IPS-15b (cell line): ENCODE data around the gene SLC22A14.
"Not testable (repeated sequence)": the region's sequence is repeated elsewhere in the genome, so short reads cannot be mapped to it uniquely, and the experiment has no call there.

ENCODE experiments used
- H3K27me3 ChIP-seq: one replicate; pipeline ENCODE4 v1.6.1; 2013; ENCODE audit warnings: low read length; ENCODE audit not compliant: control insufficient read depth, insufficient read depth
- H3K36me3 ChIP-seq: one replicate; pipeline ENCODE4 v1.6.1; 2013; ENCODE audit warnings: low read length; ENCODE audit not compliant: control insufficient read depth, insufficient read depth
- H3K4me1 ChIP-seq: one replicate; pipeline ENCODE4 v1.6.1; 2013; ENCODE audit warnings: mild to moderate bottlenecking, low read length; ENCODE audit not compliant: control insufficient read depth, insufficient read depth
- H3K4me3 ChIP-seq: one replicate; pipeline ENCODE4 v1.5.1; 2013; ENCODE audit warnings: low read depth, low read length
- H3K9ac ChIP-seq: one replicate; pipeline ENCODE4 v1.6.1; 2013; ENCODE audit warnings: low read depth, mild to moderate bottlenecking, low read length
- H3K9me3 ChIP-seq: one replicate; pipeline ENCODE4 v1.6.1; 2013; ENCODE audit warnings: mild to moderate bottlenecking, low read length; ENCODE audit not compliant: control insufficient read depth, insufficient read depth

SLC22A14 gene

DNA sequence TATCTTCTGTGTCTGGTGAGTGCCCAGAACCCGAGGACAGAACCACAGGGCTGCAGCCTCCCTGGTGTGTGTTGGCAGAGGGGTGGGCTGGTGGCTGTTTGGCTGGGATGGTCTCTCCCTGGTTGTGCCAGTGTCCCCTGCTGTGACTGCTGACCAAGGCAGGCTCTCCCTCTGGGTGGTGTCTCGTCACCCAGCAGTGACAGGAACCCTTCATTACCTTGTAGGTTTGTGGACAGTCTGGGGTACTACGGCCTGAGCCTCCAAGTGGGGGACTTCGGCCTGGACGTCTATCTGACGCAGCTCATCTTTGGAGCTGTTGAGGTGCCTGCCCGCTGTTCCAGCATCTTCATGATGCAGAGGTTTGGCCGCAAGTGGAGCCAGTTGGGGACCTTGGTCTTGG lies 6.4 kb upstream of the SLC22A14 start:
- Histone ChIP-seq H3K4me1 (no peaks in the 10 kb centered on the region), H3K9ac (no peak overlapping the region), H3K36me3 (no peaks in the 10 kb centered on the region), H3K27me3 (no peaks in the 10 kb centered on the region), H3K9me3 (no peaks in the 10 kb centered on the region), H3K4me3 (no peak overlapping the region)

DNA sequence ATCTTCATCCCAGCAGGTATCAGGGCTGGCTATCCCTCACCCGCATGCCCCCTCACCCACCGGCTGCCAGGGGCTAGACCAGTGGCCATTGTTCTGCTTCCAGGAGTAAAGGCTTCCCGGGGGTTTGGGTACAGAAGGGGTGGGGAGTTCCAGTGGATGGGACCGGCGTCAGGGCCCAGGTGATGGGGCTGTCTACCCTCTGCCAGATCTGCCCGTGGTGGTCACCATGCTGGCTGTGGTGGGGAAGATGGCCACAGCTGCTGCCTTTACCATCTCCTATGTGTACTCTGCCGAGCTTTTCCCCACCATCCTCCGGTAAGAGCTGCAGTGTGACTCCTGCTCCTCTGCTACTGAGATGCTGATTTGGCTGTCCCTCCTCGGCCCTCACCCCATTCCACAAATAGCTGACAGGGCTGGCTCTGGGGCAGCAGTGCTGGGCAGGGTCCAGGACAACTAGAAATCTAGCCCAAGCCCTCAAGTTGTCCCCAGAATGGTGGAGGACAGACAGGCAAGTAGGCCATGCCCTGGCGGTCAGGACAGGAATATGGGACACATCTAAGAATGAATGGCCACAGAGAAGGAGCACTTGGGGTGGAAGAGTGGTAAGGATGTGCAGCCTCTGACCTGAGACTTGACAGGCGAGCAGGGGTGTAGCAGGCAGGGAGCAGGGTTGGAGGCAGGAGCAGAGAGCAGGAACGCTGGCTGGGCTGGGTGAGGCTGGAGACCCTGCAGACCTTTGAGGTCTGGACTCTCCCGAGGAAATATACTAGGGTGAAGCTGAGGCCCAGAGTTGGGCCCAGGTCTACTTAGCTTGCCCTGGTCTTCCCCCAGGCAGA lies 5.8 kb upstream of the SLC22A14 start:
- no peak overlapping the region for H3K4me3 ChIP-seq
- no peaks in the 10 kb centered on the region for H3K9me3 ChIP-seq
- no peaks in the 10 kb centered on the region for H3K36me3 ChIP-seq
- no peaks in the 10 kb centered on the region for H3K4me1 ChIP-seq
- no peak overlapping the region for H3K9ac ChIP-seq
- H3K27me3 ChIP-seq: no peaks in the 10 kb centered on the region

DNA sequence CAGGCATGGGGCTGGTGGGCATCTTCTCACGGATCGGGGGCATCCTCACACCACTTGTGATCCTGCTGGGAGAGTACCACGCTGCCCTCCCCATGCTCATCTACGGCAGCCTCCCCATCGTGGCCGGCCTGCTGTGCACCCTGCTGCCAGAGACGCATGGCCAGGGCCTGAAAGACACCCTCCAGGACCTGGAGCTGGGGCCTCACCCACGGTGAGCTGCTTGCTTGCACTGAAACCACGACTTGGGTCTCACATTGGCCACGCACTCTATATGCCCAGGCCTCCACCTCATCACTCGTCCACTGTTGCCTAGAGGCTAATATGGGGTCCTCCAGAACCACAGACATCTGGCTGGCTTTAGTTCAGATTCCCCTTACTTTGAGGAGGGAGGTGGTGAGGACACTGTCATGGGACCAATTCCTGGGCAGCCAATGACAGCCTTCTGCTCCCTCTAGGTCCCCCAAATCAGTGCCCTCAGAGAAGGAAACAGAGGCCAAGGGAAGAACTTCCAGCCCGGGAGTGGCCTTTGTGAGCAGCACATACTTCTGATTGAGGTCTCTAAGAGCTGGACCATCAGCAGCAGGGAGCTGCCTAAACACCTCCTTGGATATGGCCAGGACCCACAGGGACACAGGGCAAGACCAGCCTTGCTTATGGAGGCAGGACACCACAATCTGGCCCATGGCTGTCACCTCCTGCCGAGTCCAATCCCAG lies 5.0 kb upstream of the SLC22A14 start:
- Histone ChIP-seq H3K9ac (no peak overlapping the region), H3K4me3 (no peak overlapping the region), H3K36me3 (no peaks in the 10 kb centered on the region), H3K9me3 (no peaks in the 10 kb centered on the region), H3K4me1 (no peaks in the 10 kb centered on the region), H3K27me3 (no peaks in the 10 kb centered on the region)

DNA sequence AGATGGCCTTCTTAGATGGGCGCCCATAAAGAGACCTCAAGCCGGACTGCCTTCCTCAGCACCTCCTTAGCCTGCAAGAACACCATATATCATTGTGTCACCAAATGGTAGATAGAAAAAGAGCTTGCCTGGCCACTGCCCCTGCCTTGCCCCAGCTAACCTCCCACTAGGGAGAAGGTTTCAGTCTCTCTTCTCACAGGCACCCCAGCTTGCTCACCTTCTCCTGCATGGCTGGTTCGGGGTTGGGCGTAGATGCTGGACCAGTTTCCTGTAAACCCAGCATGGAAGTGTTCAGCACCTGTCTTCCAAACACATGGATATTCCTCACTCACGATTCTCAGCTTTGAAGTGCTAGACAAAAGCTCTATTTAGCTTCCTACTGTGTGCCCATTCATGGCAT lies 3.3 kb upstream of the SLC22A14 start:
- H3K4me1 ChIP-seq: no peaks in the 10 kb centered on the region
- no peaks in the 10 kb centered on the region for H3K9me3 ChIP-seq
- H3K27me3 ChIP-seq: no peaks in the 10 kb centered on the region
- no peaks in the 10 kb centered on the region for H3K36me3 ChIP-seq
- no peak overlapping the region for H3K9ac ChIP-seq
- H3K4me3 ChIP-seq: no peak overlapping the region

DNA sequence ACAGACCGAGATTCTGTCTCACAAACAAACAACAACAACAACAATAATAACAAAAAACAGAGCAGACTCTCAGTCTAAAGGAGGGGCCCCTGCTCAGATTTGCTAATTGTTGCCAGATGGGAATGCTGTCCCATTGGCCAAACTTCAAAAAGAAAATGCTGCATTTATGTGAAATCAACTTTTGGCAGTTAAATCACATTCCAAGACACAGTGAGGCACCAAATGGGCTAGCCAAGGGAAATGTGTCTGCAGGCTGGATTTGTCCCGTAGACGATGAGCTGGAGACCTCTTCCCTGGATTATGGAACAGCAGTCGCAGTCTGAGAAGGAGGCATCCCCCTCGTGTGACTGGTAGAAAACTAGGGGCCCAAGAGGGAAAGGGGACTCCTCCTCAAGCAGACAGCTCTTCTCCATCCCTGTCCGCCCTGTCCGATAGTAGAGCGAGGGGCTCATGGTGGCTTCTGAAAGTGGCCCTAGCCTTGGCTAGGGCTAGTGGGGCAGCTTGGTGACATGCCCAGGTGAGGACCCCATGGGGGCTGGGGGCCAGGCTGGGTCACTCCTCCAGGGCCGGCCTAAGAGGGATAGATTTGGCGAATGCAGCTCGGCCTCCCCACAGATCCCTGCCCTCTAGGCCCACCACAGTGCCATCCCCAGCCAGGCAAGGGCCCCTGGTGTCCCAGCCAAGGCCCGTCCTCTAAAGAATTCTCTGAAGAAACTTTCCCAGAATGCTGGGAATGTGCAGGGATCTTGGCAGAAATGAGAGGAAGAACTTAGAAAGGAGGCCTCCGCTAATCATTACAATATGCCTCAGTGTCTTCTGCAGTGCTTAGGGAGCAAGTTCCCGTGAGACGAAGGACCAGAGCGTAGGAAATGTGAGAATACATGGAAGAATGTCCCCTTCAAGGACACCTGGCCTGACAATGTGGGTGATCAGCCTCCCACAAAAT lies 2.0 kb downstream of the SLC22A14 start:
- no peak overlapping the region for H3K9ac ChIP-seq
- no peak overlapping the region for H3K4me3 ChIP-seq
- no peaks in the 10 kb centered on the region for H3K4me1 ChIP-seq
- no peaks in the 10 kb centered on the region for H3K9me3 ChIP-seq
- no peaks in the 10 kb centered on the region for H3K36me3 ChIP-seq
- H3K27me3 ChIP-seq: no peaks in the 10 kb centered on the region

DNA sequence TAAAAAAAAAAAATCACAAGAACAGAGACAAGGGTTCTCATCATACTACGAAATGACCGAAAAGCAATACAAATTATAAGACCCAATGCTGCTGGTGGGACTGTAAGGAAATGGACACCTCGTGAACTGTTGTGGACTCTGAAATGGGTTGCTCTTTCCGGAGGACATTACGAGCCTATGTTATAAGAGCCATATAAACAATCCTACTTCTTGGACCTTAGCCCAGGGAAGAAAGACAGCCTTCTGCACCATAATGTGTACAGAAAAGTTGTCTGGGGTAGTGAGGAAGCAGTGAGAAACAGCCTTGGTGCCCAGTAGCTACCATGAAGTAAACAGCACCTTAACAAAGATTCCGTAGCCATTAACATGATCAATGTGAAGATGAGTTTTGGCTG lies 2.7 kb downstream of the SLC22A14 start:
- Histone ChIP-seq H3K36me3 (no peaks in the 10 kb centered on the region), H3K4me3 (no peak overlapping the region), H3K4me1 (no peaks in the 10 kb centered on the region), H3K27me3 (no peaks in the 10 kb centered on the region), H3K9ac (no peak overlapping the region), H3K9me3 (no peaks in the 10 kb centered on the region)

DNA sequence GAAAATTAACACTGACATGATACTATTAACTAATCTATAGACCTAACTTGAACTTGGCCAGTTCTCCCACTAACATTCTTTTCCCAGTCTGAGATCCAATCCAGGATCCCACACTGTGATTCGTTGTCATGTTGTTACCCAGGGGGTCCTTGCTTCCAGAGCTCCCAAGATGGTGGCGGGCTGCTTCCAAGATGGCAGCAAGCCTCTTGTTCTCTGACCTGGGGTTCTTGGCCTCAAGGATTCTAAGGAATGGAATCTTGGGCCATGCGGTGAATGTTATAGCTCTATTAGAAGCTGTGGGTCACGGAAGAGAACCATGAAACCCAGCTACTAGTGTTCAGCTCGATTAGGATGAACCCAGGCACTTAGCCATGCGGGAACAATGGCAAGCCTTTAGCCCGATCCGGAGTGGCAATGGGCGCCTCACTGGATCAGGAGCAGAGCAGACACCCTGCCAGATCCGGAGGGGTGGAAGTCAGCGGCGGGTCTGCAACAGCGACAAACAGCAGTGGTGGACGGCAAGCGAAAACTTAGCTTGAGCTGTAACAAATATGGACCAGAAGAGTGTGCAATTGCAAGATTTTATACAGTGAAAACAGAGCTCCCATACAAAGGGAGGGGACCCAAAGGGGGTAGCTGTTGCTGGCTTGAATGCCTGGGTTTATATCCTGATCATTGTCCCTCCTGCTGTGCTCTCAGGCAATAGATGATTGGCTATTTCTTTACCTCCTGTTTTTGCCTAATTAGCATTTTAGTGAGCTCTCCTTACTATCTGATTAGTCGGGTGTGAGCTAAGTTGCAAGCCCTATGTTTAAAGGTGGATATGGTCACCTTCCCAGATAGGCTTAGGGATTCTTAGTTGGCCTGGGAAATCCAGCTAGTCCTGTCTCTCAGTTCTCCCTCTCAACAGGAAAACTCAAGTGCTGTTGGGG lies 7.5 kb downstream of the SLC22A14 start:
- H3K9ac ChIP-seq: not testable (repeated sequence)

DNA sequence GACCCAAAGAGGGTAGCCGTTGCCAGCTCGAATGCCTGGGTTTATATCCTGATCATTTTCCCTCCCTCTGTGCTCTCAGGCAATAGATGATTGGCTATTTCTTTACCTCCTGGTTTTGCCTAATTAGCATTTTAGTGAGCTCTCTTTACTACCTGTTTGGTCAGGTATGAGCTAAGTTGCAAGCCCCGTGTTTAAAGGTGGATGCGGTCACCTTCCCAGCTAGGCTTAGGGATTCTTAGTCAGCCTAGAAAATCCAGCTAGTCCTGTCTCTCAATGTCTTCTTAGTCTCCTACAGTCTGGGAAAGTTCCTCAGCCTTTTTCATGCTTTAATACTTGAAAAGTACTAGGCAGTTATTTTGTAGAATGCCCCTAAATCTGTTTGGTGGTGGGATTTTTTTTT lies 15.0 kb downstream of the SLC22A14 start:
- H3K4me3 ChIP-seq, H3K9ac ChIP-seq, H3K9me3 ChIP-seq, H3K27me3 ChIP-seq, H3K36me3 ChIP-seq, H3K4me1 ChIP-seq: not testable (repeated sequence)

More for the DNA sequence above, 7.5 kb downstream of the SLC22A14 start:
- not testable (repeated sequence) for H3K9me3 ChIP-seq, H3K27me3 ChIP-seq, H3K4me1 ChIP-seq, H3K36me3 ChIP-seq, H3K4me3 ChIP-seq

DNA sequence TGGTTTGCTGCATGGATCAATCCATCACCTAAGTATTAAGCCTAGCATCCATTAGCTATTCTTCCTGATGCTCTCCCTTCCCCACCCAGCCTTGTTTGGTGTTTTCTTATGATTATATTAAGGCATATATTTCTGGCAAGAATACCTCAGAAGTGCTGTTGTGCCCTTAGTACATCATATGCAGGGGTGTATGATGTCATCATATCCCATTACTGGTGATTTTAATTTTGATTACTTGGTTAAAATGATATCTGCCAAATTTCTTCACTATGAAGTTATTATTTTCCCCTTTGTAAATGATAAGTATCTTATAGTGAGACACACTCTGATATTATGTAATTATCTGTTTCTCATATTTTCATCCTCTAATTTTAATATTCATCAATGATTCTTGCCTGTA lies 15.4 kb downstream of the SLC22A14 start:
- Histone ChIP-seq H3K27me3 (no peaks in the 10 kb centered on the region), H3K9me3 (no peaks in the 10 kb centered on the region), H3K36me3 (no peaks in the 10 kb centered on the region), H3K9ac (no peak overlapping the region), H3K4me3 (no peak overlapping the region), H3K4me1 (no peaks in the 10 kb centered on the region)

DNA sequence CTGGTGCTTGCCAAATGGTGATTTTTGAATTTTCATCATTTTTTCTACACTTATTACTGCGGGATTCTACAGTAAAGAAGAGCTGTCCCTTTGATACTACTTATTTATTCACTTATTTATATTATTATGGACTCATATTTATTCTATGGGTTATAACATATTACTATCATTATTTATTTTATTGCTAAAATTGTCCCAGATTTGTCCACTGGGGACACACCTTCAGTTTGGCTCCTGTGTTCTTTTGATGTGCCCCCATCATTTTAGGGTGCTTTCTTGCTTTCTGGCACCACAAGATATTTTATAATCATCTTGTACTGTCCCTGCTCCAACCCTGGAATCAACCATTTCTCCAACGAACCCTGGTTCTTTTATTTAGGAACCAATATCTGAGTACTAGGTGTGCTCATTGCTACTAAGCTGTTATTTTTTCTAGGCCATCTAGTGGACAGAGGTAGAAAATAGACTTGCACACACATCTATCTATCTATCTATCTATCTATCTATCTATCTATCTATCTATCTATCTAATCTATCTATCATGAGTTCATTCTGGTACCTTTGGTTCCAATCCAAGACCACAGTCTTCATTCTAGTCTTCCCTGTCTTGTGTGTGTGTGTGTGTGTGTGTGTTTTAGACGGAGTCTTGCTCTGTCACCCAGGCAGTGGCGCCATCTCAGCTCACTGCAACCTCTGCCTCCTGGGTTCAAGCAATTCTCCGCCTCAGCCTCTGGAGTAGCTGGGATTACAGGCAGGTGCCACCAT lies 16.0 kb downstream of the SLC22A14 start:
- Histone ChIP-seq H3K36me3 (no peaks in the 10 kb centered on the region), H3K27me3 (no peaks in the 10 kb centered on the region), H3K9me3 (no peaks in the 10 kb centered on the region), H3K4me1 (no peaks in the 10 kb centered on the region), H3K4me3 (no peak overlapping the region), H3K9ac (no peak overlapping the region)
